CD14-positive monocyte (primary cell): ENCODE data around the gene FYTTD1. TPM values are rescaled to one million over a fixed set of nuclear protein-coding genes. Genes with fewer than 3 reads are reported as not detected.

Experiments used
- DNase-seq, 3 donors: peaks; one replicate each; pipeline ENCODE4 v3.0.0-alpha.2; 2011 to 2022
- H2AFZ ChIP-seq: 2 replicates; pipeline ENCODE4 v1.6.0; 2012; ENCODE audit warnings: mild to moderate bottlenecking, low read depth, low read length, inconsistent platforms; ENCODE audit not compliant: insufficient read depth, poor library complexity, severe bottlenecking
- H3K27ac ChIP-seq, 2 donors: 1 replicate in 1 of 2; 2 replicates in 1 of 2; pipeline ENCODE4 v1.5.1; 2012 to 2013; ENCODE audit warnings: low read length in 2 of 2, control low read depth in 1 of 2, inconsistent platforms in 1 of 2, low read depth in 1 of 2, mild to moderate bottlenecking in 1 of 2
- H3K27me3 ChIP-seq, 2 donors: one replicate each; pipeline versions ENCODE4 v1.6.0 to v1.6.1; 2011 to 2013; ENCODE audit warnings: low read length in 2 of 2; ENCODE audit not compliant: control insufficient read depth in 2 of 2, insufficient read depth in 2 of 2
- H3K36me3 ChIP-seq, 2 donors: replicated peaks in 1 of 2; 1 replicate in 1 of 2; 2 replicates in 1 of 2; pipeline versions ENCODE4 v1.5.1 to v1.6.1; 2012 to 2013; ENCODE audit warnings: low read length in 2 of 2, control low read depth in 1 of 2, inconsistent platforms in 1 of 2, mild to moderate bottlenecking in 1 of 2; ENCODE audit not compliant: insufficient read depth in 2 of 2, control insufficient read depth in 1 of 2
- H3K4me1 ChIP-seq, 2 donors: 1 replicate in 1 of 2; 2 replicates in 1 of 2; pipeline versions ENCODE4 v1.5.1 to v1.6.1; 2012 to 2013; ENCODE audit warnings: low read length in 2 of 2, control low read depth in 1 of 2, inconsistent platforms in 1 of 2, mild to moderate bottlenecking in 1 of 2, moderate library complexity in 1 of 2; ENCODE audit not compliant: insufficient read depth in 2 of 2, control insufficient read depth in 1 of 2
- H3K4me2 ChIP-seq: replicated peaks from 2 replicates; pipeline ENCODE3; 2012; ENCODE audit warnings: low read length, moderate library complexity, mild to moderate bottlenecking; ENCODE audit not compliant: poor library complexity, severe bottlenecking; ENCODE audit errors: extremely low read depth
- H3K4me3 ChIP-seq, 3 experiments: fragments of 200-600 bp in 1 of 3; sonication (generic) in 1 of 3; replicated peaks in 1 of 3; 1 replicate in 2 of 3; 2 replicates in 1 of 3; pipeline ENCODE4 v1.5.1; 2011 to 2013; ENCODE audit warnings: low read length in 3 of 3, mild to moderate bottlenecking in 3 of 3, control low read depth in 2 of 3, low read depth in 2 of 3, inconsistent platforms in 1 of 3, moderate library complexity in 1 of 3
- H3K79me2 ChIP-seq: 2 replicates; pipeline ENCODE4 v1.6.0; 2012; ENCODE audit warnings: mild to moderate bottlenecking, control low read depth, inconsistent platforms, low read length, moderate library complexity; ENCODE audit not compliant: insufficient read depth
- H3K9ac ChIP-seq: 2 replicates; pipeline ENCODE4 v1.6.0; 2017; ENCODE audit warnings: low read length, mild to moderate bottlenecking; ENCODE audit not compliant: insufficient read depth, poor library complexity, severe bottlenecking
- H3K9me3 ChIP-seq, 2 donors: replicated peaks in 1 of 2; 1 replicate in 1 of 2; 2 replicates in 1 of 2; pipeline versions ENCODE4 v1.5.1 to v1.6.1; 2012 to 2013; ENCODE audit warnings: low read length in 2 of 2, control low read depth in 1 of 2; ENCODE audit not compliant: control insufficient read depth in 1 of 2, insufficient read depth in 1 of 2
- H4K20me1 ChIP-seq: 2 replicates; pipeline ENCODE4 v1.6.0; 2012; ENCODE audit warnings: mild to moderate bottlenecking, low read length, control low read depth, moderate library complexity; ENCODE audit not compliant: insufficient read depth
- H3K27ac Mint-ChIP-seq, 7 donors: one replicate each; pipeline ENCODE4 v1.8.0; 2020; ENCODE audit warnings: mild to moderate bottlenecking in 7 of 7, mixed read lengths in 7 of 7, moderate library complexity in 6 of 7, inconsistent platforms in 2 of 7
- H3K27me3 Mint-ChIP-seq, 3 donors: one replicate each; pipeline ENCODE4 v1.8.0; 2021 to 2022; ENCODE audit warnings: low read depth in 3 of 3, mild to moderate bottlenecking in 3 of 3, mixed read lengths in 3 of 3, moderate library complexity in 3 of 3, inconsistent platforms in 1 of 3
- H3K36me3 Mint-ChIP-seq, 2 donors: one replicate each; pipeline ENCODE4 v1.8.0; 2020; ENCODE audit warnings: mixed read lengths in 2 of 2, inconsistent platforms in 1 of 2, mild to moderate bottlenecking in 1 of 2
- H3K4me1 Mint-ChIP-seq: one replicate; pipeline ENCODE4 v1.8.0; 2020; ENCODE audit warnings: mild to moderate bottlenecking, mixed read lengths
- H3K4me3 Mint-ChIP-seq, 2 donors: one replicate each; pipeline ENCODE4 v1.8.0; 2020; ENCODE audit warnings: mild to moderate bottlenecking in 2 of 2, mixed read lengths in 2 of 2, moderate library complexity in 1 of 2
- H3K9me3 Mint-ChIP-seq, 7 donors: one replicate each; pipeline ENCODE4 v1.8.0; 2020 to 2022; ENCODE audit warnings: mixed read lengths in 7 of 7, mild to moderate bottlenecking in 6 of 7, moderate library complexity in 6 of 7, inconsistent platforms in 2 of 7
- CTCF ChIP-seq: fragments of 200-600 bp; IDR thresholded peaks from one replicate; pipeline ENCODE4 v1.8.0; 2022; ENCODE audit warnings: antibody characterized with exemption, mild to moderate bottlenecking
- WGBS: methylation state at CpG from one replicate; pipeline ENCODE4 v1.1.5; 2013; ENCODE audit warnings: missing lambda C conversion rate; ENCODE audit not compliant: insufficient coverage; 5-methylcytosine and 5-hydroxymethylcytosine counted together
- intact Hi-C, 2 donors: fragments of 100-400 bp; cut with micrococcal nuclease; formaldehyde crosslinking; loops; one replicate each; pipeline versions ENCODE4 v1.15.0 to v1.15.1; 2023
- polyA plus RNA-seq, 3 donors: library from polyadenylated mRNA; depleted of rRNA in 1 of 3; unstranded in 2 of 3; stranded (reverse) in 1 of 3; fragments of 300-500 nt in 2 of 3; fragments of >200 nt in 1 of 3; fragmentation: Illumina TruSeq in 2 of 3; gene quantifications; 1 replicate in 2 of 3; 2 replicates in 1 of 3; pipeline ENCODE4 v1.2.3, GENCODE V29; 2012 to 2021

FYTTD1 gene
- polyA plus RNA-seq, 3 donors = 11.5 to 73.2 (median 59.4) TPM

GRCh38 chr3:197801891-197802778 is 52.5 kb downstream of the FYTTD1 start:
- no peak overlapping the region for H3K4me3 Mint-ChIP-seq
- peaks cover 34% of the 10 kb centered on the region for H3K4me1 Mint-ChIP-seq
- no peaks in the 10 kb centered on the region for H3K9me3 ChIP-seq
- H3K27ac ChIP-seq = peak overlapping the region in 1 of 2 donors; percentile 45
- DNase-seq = peak; percentile 39 to 69 (median 45)
- H3K79me2 ChIP-seq = peaks cover 89% of the 10 kb centered on the region
- peak overlapping the region in 3 of 7 donors; percentile 11 to 65 (median 61) for H3K27ac Mint-ChIP-seq
- intact Hi-C loops = no loop called here
- H3K9ac ChIP-seq = no peak overlapping the region
- peaks cover 4 to 8% of the 10 kb centered on the region in 2 donors for H3K36me3 Mint-ChIP-seq
- no peak overlapping the region for H3K4me3 ChIP-seq
- whole genome bisulfite sequencing = 89% methylated on average over 4 of the region's 8 CpGs
- peaks cover 0 to 2% (median 0%) of the 10 kb centered on the region in 3 donors for H3K27me3 Mint-ChIP-seq
- H3K4me2 ChIP-seq = no peak overlapping the region
- no peak overlapping the region for H2AFZ ChIP-seq
- peaks cover 11 to 19% of the 10 kb centered on the region in 2 donors for H3K4me1 ChIP-seq
- no peaks in the 10 kb centered on the region for H3K36me3 ChIP-seq
- H3K9me3 Mint-ChIP-seq = no peaks in the 10 kb centered on the region
- no peaks in the 10 kb centered on the region for H3K27me3 ChIP-seq
- peaks cover 99% of the 10 kb centered on the region for H4K20me1 ChIP-seq
- peak; percentile 55 for TF ChIP-seq CTCF

GRCh38 chr3:197802779-197803459 is 53.2 kb downstream of the FYTTD1 start:
- WGBS = 100% methylated on average over 1 of the region's 3 CpGs
- Histone ChIP-seq H3K4me2 (no peak overlapping the region), H2AFZ (no peak overlapping the region), H3K4me3 (no peak overlapping the region), H3K36me3 (no peaks in the 10 kb centered on the region), H3K27me3 (no peaks in the 10 kb centered on the region), H4K20me1 (peaks cover 99% of the 10 kb centered on the region), H3K27ac (no peak overlapping the region), H3K9ac (no peak overlapping the region), H3K4me1 (peaks cover 11 to 19% of the 10 kb centered on the region in 2 donors), H3K79me2 (peaks cover 89% of the 10 kb centered on the region), H3K9me3 (no peaks in the 10 kb centered on the region)
- Mint-ChIP-seq H3K27ac (peak overlapping the region in 2 of 7 donors; percentile 11 to 65), H3K27me3 (peaks cover 0 to 2% (median 0%) of the 10 kb centered on the region in 3 donors), H3K4me1 (peaks cover 32% of the 10 kb centered on the region), H3K9me3 (no peaks in the 10 kb centered on the region), H3K4me3 (no peak overlapping the region), H3K36me3 (peaks cover 6 to 8% of the 10 kb centered on the region in 2 donors)
- no peak for DNase-seq
- TF ChIP-seq CTCF = peak; percentile 34
- intact Hi-C loops = no loop called here
